ENCODE data around the gene BCL7C. TPM values are rescaled to one million over a fixed set of nuclear protein-coding genes. Genes with fewer than 3 reads are reported as not detected.

The BCL7C gene
- total RNA-seq, 4 donors from 2014 or later: 43.1 to 79.1 (median 63.0) TPM

- DNase-seq (ENCODE audit: low spot score in 2 of 2): no peak
Observed at GRCh38 chr16:30921459-30921747, 27.5 kb upstream of the BCL7C start.

GRCh38 chr16:30920891-30921290, 27.0 kb upstream of the BCL7C start:
- intact Hi-C loops (cut with DNase I; ENCODE audit: low total_unique reads): loop anchor here (1.0 kb wide), 1 partner anchor 76 kb away; no protein-coding TSS in a partner anchor
- no peak overlapping the region for H3K4me3 ChIP-seq (ENCODE audit: low read depth, poor library complexity, severe bottlenecking)
- TF ChIP-seq CTCF (IDR thresholded peaks at IDR 0.05): no peak
- TF ChIP-seq POLR2A (IDR thresholded peaks at IDR 0.05): no peak
- no peak for DNase-seq (ENCODE audit: low spot score in 2 of 2)
- 75 to 77% methylated on average over 2 of the region's 2 CpGs for WGBS, 2 donors

More at GRCh38 chr16:30921459-30921747, 27.5 kb upstream of the BCL7C start:
- WGBS, 2 donors: 22 to 24% methylated on average over 6 of the region's 6 CpGs
- no peak overlapping the region for H3K4me3 ChIP-seq (ENCODE audit: low read depth, poor library complexity, severe bottlenecking)
- TF ChIP-seq CTCF (IDR thresholded peaks at IDR 0.05) (no peak), POLR2A (IDR thresholded peaks at IDR 0.05) (no peak)
- intact Hi-C loops (cut with DNase I; ENCODE audit: low total_unique reads): no loop called here

DNA sequence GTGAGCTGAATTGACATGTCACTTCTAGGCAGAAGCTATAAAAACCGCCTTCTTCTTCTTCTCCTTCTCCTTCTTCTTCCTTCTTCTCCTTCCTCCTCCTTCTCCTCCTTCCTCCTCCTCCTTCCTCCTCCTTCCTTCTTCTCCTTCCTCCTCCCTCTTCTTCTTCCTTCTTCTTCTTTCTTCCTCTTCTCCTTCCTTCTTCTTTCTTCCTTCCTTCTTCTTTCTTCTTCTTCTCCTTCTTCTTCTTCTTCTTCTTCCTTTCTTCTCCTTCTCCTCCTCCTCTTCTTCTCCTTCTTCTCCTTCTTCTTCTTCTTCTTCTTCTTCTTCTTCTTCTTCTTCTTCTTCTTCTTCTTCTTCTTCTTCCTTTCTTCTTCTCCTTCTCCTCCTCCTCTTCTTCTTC, 24.7 kb upstream of the BCL7C start:
- DNase-seq (ENCODE audit: low spot score in 2 of 2): no peak
- no peak overlapping the region for H3K4me3 ChIP-seq (ENCODE audit: low read depth, poor library complexity, severe bottlenecking)
- WGBS, 2 donors: 91 to 92% methylated on average over 1 of the region's 1 CpG
- intact Hi-C loops (cut with DNase I; ENCODE audit: low total_unique reads): no loop called here
- no peak for TF ChIP-seq CTCF (IDR thresholded peaks at IDR 0.05)
- no peak for TF ChIP-seq POLR2A (IDR thresholded peaks at IDR 0.05)

- intact Hi-C loops (cut with DNase I; ENCODE audit: low total_unique reads): no loop called here
- DNase-seq (ENCODE audit: low spot score in 2 of 2): no peak
- 68 to 81% methylated on average over 3 of the region's 3 CpGs for WGBS, 2 donors
- no peak for TF ChIP-seq POLR2A (IDR thresholded peaks at IDR 0.05)
- no peak for TF ChIP-seq CTCF (IDR thresholded peaks at IDR 0.05)
- no peak overlapping the region for H3K4me3 ChIP-seq (ENCODE audit: low read depth, poor library complexity, severe bottlenecking)
Observed at GRCh38 chr16:30914830-30915229, 21.0 kb upstream of the BCL7C start.

DNA sequence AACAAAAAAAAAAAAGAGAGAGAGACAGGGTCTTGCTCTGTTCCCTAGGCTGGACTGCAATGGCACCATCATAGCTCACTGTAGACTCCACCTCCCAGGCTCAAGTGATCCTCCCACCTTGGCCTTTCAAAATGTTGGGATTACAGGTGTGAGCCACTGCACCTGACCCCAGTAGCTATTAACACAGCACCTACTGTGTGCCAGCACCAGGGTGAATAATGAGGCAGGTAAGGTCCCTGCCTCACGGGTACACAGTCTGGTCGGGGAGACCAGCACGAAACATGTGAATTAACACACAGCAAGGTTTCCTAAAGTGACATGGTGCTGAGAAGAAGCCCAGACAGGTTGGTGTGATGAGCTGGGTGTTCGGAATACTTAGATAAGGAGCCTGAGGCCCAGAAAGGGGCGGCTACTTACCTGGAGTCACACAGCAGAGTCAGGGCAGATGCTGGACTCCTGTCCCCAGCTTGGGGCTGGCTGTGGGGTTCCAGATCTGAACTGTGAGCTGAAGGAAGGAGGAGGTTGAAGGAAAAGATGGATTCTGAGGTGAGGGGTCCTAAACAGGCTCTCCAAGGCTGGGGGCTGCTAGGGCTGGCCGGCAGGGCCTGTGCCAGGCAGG, 19.0 kb upstream of the BCL7C start:
- intact Hi-C loops (cut with DNase I; ENCODE audit: low total_unique reads): no loop called here
- DNase-seq (ENCODE audit: low spot score in 2 of 2): no peak
- 84 to 89% methylated on average over 6 of the region's 6 CpGs for WGBS, 2 donors
- no peak for TF ChIP-seq CTCF (IDR thresholded peaks at IDR 0.05)
- TF ChIP-seq POLR2A (IDR thresholded peaks at IDR 0.05): no peak
- H3K4me3 ChIP-seq (ENCODE audit: low read depth, poor library complexity, severe bottlenecking): no peak overlapping the region

DNA sequence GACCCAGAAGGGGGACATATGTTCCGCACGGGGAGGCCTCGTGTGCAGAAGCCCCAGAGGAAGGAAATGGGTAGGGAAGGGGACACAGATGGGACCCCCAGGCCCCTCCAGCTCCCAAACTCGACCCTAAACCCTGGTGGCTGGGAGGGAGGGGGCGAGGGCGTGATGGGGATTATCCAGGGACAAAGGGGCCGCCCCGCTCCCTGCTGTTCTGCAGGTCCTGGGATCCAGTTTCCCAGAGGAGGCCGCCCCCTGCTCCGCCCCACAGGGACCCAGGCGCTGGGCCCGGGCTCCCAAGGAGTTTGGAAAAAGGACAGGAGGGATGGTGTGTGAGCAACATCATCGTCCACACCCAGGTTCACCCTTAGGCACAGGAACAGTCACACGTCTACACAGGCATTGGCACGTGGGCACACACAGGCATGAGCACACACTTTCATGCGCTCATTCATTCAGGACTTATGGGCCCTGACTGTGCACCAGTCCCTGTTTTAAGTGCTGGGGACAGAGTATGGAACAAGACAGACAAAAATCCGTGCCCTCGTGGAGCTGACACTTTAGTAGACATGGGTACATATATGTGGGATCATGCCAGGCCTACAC, 16.7 kb upstream of the BCL7C start:
- peak in 1 of 2 donors; percentile 90 for DNase-seq (ENCODE audit: low spot score in 2 of 2)
- H3K4me3 ChIP-seq (ENCODE audit: low read depth, poor library complexity, severe bottlenecking): no peak overlapping the region
- intact Hi-C loops (cut with DNase I; ENCODE audit: low total_unique reads): no loop called here
- 32 to 39% methylated on average over 15 to 18 of the region's 18 CpGs for WGBS, 2 donors
- no peak for TF ChIP-seq CTCF (IDR thresholded peaks at IDR 0.05)
- TF ChIP-seq POLR2A (IDR thresholded peaks at IDR 0.05): no peak

Data from lower leg skin (tissue), 4 donors.